Measurements from ENCODE around the gene SCOC.
A peak's percentile ranks its signal among the peaks of the same experiment; 100 is the strongest.
"Not testable (repeated sequence)": the region's sequence is repeated elsewhere in the genome, so short reads cannot be mapped to it uniquely, and the experiment has no call there.

Gene SCOC

GRCh38 chr4:140363051-140363450 is 10.4 kb upstream of the SCOC start:
- DNase-seq, result no peak

DNA sequence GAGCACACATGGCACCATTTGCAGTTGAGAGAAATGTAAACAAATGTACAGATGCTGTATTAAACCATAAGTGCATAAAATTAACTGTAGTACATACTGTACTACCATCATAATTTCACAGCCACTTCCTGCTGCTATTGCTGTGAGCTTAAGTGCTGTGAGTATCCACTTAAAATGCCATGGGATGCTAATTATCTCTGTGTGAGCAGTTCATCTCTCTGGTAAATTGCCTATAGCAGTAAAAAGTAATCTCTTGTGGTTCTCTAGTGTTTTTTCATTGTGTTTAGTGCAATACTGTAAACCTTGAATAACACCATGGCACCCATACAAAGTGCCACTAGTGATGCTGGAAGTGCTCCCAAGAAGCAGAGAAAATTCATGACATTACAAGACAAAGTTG is 9.9 kb upstream of the SCOC start:
- DNase-seq, result no peak

DNA sequence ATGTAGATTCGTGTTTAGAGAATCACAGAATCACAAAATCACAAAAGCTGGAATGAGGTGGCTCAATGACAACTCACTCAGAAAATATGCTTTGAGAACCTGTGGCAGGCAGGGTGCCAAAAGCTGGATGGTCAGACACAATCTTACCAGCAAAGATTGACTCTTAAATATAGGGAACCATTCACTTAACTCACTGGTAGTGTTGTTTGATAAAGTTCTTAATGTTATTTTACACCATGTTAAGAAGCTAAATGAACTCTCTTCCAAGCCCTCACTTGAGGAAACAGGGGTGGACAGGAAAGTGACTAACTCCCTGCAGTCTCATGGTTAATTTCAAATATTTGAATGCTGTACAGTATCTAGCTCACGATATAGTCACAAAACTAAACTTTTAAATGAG is 5.7 kb upstream of the SCOC start:
- no peak for DNase-seq

DNA sequence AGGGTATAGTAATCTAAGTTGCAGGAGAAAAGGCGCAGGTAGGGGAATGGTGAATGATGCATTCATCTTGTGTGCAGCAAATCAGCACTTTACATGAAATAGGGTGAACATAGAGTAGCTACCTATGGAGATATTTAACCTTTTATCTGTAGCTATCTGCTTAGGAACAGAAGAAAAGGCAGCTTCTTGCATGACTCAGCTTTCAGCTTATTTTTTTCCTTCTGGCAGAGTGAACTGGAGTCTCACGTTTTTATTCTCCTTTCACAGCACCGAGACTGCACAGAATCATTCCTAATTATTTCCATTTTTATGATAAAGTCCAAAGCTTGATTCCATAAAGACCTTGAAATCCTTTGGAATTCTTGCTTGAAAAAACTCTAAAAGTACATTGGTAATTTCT is 4.8 kb upstream of the SCOC start:
- no peak for DNase-seq

GRCh38 chr4:140372751-140373327 is 607 bp upstream of the SCOC start:
- no peak for DNase-seq

DNA sequence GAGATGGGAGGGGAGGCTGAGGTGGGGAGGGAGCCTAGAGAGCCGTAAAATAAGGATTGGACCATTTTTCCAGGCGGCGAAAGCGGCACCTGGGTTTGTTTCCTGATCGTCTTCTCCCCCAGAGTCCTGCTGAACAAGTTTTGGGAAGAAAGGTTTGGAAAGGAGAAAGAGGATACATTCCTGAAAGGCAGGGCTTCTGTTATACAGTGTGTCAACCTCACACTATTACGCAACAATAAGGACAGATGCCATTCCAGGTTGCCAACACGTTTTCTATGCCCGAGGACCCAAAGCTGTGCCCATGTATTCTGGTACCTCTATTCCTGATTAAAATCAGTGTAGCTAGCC is 658 bp downstream of the SCOC start:
- no peak for DNase-seq

DNA sequence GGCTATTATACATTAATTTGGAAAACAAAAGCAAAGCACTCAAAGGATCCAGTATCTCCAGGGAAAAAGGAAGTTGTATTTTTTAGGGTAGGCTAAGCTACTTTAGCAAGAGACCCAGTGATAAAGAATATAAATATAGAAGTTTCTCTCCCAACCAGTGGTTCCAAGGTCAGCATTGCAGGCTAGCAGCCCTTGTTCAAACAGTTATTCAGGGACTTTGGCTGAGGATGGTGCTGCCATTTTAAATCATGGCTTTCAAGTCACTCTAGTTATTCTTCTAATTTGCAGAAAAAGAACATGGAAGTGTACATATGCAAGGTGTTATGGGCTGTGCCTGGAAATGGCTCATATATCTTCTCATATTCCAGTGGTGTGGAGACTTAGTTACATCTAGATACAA is 9.3 kb downstream of the SCOC start:
- DNase-seq, result no peak

DNA sequence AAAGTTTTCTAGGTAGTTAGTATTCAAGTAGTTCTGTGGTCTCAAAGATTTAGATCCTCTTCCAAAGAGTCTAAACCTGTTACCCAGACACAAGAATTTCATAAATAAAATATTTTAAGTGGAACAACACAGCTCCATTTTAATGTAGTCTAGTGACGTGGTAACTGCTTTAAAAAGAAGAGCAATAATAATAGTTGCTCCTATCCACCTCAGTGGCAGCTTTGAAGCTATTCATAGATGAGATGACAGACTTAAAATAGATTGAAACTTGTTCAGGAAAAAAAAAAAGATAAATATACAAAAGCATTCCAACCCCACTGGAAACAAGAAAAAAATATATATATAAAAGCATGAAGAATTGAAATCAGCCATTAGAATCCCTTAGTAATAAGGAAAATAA is 14.6 kb downstream of the SCOC start:
- DNase-seq, result no peak

DNA sequence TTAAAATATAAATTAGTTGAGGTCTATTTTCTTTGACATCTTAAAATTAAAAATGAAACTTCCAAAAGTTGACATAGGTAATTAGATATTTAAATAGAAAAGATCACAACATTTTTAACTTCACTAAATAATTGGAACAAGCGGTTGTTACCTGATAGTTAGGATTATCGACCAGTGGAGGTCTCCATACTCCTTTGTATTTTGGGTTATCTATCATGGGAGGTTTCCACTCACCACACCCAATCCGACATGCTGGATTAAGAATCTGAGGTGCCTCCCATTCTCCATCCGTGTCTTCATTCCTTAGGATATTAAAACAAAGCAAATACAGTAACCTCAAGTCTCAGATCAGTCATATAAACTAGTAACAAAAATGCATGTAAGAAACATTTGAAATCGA is 22.2 kb downstream of the SCOC start:
- no peak for DNase-seq

- no peak for DNase-seq
Observed at GRCh38 chr4:140400111-140400510, 26.7 kb downstream of the SCOC start.

- no peak for DNase-seq
Observed at GRCh38 chr4:140406292-140406691, 32.8 kb downstream of the SCOC start.

DNA sequence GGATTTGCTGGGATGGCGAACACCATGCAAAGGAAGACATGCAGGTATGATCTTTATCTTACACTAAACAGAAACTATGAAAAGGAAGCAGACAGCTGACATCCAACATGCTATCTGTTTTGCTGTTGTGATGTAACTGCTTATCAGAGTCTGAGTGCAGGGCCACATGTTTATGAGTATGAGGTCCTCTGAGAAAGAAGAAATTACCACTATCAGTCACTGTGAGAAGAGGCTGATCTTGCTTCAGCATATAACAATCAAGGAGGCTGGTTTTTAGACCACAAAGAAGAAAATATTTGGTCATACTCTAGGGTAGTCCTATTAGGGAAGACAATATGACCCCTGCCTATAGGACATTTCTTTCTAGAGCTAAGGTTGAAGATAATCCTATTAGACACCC is 35.5 kb downstream of the SCOC start:
- no peak for DNase-seq

DNA sequence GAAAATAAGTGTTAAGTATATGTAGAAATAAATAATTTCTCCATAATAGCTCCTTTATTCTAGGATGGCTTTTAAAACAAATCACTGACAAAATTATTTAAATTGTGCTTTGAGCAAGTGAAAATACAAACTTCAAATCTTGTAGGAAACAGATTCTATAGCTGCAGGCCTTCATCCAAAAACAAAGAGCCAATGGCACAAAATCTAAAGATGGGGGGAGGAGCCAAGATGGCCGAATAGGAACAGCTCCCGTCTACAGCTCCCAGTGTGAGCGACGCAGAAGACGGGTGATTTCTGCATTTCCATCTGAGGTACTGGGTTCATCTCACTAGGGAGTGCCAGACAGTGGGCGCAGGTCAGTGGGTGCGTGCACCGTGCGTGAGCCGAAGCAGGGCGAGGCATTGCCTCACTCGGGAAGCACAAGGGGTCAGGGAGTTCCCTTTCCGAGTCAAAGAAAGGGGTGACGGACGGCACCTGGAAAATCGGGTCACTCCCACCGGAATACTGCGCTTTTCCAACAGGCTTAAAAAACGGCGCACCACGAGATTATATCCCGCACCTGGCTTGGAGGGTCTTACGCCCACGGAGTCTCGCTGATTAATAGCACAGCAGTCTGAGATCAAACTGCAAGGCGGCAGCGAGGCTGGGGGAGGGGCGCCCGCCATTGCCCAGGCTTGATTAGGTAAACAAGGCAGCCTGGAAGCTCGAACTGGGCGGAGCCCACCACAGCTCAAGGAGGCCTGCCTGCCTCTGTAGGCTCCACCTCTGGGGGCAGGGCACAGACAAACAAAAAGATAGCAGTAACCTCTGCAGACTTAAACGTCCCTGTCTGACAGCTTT is 39.9 kb downstream of the SCOC start:
- DNase-seq, result not testable (repeated sequence)

DNA sequence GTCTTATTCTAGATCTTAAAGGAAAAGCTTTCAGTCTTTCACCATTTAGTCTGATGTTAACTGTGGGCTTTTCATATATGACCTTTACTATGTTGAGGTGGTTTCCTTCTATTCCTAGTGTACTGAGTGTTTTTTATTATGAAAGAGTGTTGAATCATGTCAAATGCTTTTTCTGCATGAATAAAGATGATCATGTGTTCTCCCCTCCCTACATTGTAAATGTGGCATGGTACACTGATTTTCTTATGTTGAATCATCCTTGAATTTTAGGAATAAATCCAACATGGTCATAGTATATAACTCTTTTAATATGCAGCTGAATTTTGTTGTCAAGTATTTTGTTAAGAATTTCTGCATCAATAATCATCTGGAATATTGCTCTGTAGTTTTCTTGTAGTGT is 49.7 kb downstream of the SCOC start:
- no peak for DNase-seq

GRCh38 chr4:140426610-140427105 is 53.2 kb downstream of the SCOC start:
- DNase-seq, result no peak

DNA sequence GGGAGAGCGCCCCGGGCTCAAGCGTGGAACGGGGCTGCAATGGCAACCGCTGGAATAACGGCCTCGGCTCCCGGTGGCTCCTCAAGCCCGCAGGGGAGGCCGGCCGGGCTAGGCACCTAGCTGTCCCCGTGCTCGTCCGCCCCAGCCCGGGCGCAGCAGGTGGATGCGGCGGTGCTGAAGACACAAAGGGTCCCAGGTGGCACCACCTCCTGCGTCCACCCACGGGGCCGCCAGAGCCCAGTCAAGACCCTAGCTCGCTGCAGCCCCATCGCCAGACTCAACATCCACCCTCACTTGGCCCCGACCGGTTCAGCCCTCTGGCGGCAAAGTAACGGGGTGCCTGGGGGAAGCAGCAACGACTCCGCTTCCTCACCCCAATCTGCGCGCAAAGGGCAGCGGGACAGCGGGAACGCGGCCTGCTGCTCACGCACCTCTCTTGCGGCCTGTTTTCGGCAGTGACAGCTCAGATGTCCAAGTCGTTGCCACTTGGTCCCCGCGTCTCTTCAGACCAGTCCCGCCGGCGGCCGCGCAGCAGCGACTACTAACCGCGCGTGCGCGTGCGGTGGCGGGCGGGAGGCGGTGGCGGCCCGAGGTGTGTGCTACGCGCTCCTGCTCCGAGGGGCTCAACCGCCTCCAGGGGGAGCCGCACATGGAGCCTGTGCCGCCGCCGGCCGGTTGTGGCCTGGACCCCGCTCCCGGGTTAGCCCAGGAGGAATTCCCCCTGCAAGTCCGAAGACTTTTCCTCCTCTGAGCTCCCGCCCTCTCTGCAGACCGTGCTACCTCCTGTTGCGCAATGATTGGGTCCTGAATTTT is 53.9 kb downstream of the SCOC start, which contains the start of gene CLGN:
TSS of gene CLGN (minus strand) at position 543 of the 813 bp plus-strand sequence. CDS start 14,570 bp downstream, outside the sequence.
- DNase-seq, result peak; percentile 10 to 52

DNA sequence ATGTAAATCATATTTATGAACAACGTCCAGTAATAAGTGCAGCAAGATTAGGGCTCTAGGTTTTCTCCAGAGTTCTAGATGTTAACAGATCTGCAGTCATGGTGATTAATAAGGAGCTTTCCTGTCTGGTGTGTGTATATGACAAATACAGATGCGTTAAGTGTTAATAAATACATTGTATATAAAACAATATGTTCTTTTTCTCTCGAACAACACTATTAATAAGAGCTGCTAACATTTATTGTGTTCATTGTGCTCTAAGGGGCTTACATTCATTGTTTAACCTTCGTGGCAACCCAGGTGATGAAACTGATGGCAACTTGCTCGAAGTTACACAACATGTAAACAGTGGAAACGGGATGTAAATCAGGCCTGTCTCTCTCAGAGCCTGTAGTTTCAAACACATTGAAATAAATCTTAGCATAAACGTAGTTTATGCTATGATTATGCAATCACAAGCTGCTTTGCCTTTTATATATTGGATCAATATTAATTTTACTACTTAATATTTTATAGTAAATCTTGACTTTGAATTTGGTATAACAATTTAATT is 54.5 kb downstream of the SCOC start:
- no peak for DNase-seq

Data from SW 1271 (cell line).